Erythroblast (primary cell): Measurements from ENCODE around the gene OAS2.

Source experiments
- DNase-seq, 2 experiments: peaks; one replicate each; lab custom pipeline; 2025; lab: John Stamatoyannopoulos, UW
- GATA1 ChIP-seq: IDR thresholded peaks from 2 replicates; pipeline ENCODE4 v1.6.1; 2011; ENCODE audit warnings: low read depth, mild to moderate bottlenecking, control low read depth, low read length, moderate library complexity
- POLR2A ChIP-seq: IDR thresholded peaks from 2 replicates; pipeline ENCODE4 v1.6.1; 2011; ENCODE audit warnings: mild to moderate bottlenecking, low read length

OAS2 gene, protein sequence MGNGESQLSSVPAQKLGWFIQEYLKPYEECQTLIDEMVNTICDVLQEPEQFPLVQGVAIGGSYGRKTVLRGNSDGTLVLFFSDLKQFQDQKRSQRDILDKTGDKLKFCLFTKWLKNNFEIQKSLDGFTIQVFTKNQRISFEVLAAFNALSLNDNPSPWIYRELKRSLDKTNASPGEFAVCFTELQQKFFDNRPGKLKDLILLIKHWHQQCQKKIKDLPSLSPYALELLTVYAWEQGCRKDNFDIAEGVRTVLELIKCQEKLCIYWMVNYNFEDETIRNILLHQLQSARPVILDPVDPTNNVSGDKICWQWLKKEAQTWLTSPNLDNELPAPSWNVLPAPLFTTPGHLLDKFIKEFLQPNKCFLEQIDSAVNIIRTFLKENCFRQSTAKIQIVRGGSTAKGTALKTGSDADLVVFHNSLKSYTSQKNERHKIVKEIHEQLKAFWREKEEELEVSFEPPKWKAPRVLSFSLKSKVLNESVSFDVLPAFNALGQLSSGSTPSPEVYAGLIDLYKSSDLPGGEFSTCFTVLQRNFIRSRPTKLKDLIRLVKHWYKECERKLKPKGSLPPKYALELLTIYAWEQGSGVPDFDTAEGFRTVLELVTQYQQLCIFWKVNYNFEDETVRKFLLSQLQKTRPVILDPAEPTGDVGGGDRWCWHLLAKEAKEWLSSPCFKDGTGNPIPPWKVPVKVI

DNA sequence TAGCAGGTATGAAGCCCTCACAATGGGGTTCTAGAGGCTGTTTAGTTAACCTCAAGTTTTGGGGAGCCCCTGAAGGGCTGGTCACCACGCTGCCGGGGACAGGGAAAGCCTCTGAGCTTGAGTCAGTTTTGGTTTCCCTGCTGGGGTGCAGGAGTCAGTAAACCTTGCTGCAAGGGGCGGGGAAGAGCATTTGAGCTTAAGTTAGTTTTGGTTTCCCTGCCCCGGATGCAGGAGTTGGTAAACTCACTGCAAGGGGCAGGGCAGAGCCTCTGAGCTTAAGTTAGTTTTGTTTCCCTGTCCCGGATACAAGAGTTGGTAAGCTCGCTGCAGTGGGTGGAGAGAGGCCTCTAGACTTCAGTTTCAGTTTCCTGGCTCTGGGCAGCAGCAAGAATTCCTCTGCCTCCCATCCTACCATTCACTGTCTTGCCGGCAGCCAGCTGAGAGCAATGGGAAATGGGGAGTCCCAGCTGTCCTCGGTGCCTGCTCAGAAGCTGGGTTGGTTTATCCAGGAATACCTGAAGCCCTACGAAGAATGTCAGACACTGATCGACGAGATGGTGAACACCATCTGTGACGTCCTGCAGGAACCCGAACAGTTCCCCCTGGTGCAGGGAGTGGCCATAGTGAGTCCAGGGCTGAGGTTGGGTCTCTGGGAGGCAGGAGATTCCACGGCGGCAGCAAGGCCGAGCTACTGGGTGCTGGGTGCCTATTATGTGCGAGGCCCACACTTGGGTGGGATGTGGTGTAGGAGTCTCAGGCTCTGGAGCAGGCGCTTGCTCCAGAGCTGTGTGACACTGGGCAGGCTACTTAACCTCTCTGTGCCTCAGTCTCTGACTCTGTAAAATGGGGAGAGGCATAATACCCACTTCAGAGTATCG, at the start of gene OAS2:
Gene OAS2 (plus strand): TSS at position 357 of the 878 bp plus-strand sequence. CDS start 90 bp downstream, at position 447.
- TF ChIP-seq POLR2A (no peak), GATA1 (no peak)
- DNase-seq, result no peak

DNA sequence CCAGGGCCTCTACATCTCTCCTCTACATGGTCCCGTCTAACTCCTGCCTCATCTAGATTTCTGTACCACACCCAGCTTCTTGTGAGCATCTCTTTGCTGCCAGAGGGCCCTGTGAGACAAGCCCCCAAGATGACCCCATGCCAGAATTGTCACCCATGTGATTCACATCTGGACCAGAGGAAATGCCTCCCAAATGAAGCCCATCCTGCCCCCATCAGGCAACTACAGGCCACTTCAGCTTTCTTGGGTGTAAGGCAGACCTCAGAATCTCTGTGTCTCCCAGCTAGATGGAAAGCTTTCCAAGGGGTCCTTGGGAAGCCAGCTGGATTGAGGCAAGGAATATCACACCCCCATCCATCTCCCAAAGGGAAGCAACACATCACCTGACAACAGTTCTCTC, 49.3 kb upstream of the OAS2 start:
- no peak for DNase-seq
- TF ChIP-seq POLR2A (no peak), GATA1 (no peak)

DNA sequence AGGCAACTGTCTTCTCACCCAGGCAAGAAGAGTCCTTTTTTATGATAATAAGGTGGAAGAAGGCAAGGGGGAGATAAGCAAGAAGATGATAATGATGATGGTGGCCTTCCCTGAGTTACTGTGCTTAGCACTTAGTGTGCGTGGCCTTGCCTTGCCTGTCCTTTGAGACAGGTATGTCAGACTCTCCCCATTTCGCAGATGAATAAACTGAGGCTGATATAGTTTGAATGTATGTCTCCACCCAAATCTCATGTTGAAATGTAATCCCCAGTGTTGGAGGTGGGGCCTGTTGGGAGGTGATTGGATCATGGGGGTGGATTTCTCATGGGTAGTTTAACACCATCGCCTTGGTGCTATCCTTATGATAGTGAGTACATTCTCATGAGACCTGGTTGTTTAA, 48.6 kb upstream of the OAS2 start:
- no peak for DNase-seq
- TF ChIP-seq POLR2A (no peak), GATA1 (no peak)

DNA sequence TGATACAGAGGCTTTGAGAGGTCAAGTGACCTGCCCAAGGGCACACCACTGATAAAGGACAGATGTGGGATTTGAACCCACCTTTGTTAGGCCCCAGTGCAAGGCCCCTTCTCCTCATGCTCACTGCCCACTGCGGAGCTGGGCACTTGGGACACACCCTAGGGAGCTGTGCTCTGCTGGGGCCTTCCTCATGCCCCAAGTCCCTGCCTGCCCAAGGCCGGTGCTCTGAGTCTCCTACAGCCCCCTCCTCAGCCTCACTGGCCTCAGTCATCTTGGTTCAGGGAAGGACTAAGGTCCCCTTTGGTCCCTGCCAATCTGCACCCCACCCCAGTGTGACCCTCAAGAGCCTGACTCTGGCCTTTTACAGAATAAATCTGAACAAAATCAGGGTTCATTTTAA, 48.0 kb upstream of the OAS2 start:
- no peak for DNase-seq
- TF ChIP-seq POLR2A (no peak), GATA1 (no peak)

DNA sequence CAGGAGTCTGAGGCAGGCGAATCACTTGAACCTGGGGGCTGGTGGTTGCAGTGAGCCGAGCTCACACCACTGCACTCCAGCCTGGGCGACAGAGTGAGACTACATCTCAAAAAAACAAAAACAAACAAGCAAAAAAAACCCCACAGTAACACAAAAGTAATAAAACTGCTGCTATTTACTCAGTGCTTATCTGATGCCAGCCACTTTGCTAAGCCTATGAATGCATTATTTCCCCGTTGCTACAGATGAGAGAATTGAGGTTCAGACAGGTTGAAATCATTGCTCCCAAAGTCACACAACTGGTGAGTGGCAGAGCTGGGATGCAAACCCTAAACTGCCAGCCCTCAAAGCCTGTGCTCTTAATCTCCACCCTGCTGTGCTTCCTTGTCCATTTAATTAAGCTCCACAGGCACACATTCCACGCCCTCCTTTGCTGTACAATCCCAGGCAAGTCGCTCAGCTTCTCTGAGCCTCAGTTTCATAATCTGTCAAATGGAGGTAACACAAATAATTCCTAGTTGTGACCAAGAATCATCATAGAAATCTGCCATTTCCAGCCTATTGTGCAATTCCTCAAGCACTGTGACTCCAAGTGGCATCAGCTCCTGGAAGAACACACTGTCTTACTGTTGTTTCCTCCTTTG, 45.7 kb upstream of the OAS2 start:
- TF ChIP-seq GATA1, result no peak
- no peak for TF ChIP-seq POLR2A
- DNase-seq, result no peak

DNA sequence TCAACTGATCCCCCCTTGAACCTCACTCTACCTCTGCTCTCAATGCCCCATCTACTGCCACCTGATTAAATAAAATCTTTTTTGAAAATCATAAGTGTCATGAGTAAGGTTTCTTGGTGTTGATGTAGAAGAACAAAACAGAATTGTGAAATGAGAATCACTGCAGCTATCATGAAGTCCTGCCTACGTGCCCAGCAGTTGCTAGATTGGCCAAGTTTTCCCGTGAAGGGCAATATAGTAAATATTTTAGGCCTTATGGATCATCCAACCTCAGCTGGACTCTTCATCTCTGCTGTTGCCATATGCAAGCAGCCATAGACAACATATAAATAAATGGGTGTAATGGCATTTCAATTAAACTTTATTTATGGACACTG, 45.2 kb upstream of the OAS2 start:
- TF ChIP-seq POLR2A (no peak), GATA1 (no peak)
- no peak for DNase-seq

DNA sequence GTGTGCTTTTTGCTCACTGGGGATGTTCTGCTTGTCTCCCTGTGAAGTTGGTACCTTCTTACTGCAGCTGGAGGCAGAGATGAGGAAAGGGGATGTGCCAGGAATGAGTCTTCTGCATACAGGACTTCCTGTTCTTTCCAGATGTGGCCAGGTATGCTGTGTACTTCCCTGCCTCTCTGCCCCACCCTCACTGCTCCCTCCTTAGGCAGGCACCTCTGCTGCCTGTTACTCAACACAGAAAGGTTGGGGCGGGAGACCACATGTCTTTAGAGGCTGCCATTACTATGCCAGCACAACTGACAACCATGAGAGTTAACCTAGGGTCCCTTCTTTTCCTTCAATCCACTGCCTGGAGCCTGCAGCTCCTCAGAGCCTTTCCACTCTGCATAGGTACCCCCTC, 42.1 kb upstream of the OAS2 start:
- TF ChIP-seq GATA1 (no peak), POLR2A (no peak)
- DNase-seq, result no peak

DNA sequence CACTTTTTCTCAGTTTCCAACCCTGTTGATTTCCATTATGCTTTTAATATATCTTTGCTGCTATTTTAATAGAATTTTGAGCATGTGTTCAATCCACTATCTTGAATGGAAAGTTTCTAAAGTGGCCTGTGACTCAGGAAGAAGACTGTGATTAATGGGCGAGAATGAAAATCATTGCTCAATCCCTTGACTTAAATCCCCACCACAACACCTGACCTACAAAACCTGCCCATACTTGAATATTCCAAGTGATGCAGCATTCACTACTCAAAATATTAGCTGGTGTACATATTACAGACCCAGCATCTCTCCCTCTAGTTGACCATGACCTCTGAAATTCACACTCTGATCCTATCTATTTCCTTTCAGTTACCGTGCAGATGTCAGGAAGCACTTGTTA, 41.4 kb upstream of the OAS2 start:
- DNase-seq, result no peak

DNA sequence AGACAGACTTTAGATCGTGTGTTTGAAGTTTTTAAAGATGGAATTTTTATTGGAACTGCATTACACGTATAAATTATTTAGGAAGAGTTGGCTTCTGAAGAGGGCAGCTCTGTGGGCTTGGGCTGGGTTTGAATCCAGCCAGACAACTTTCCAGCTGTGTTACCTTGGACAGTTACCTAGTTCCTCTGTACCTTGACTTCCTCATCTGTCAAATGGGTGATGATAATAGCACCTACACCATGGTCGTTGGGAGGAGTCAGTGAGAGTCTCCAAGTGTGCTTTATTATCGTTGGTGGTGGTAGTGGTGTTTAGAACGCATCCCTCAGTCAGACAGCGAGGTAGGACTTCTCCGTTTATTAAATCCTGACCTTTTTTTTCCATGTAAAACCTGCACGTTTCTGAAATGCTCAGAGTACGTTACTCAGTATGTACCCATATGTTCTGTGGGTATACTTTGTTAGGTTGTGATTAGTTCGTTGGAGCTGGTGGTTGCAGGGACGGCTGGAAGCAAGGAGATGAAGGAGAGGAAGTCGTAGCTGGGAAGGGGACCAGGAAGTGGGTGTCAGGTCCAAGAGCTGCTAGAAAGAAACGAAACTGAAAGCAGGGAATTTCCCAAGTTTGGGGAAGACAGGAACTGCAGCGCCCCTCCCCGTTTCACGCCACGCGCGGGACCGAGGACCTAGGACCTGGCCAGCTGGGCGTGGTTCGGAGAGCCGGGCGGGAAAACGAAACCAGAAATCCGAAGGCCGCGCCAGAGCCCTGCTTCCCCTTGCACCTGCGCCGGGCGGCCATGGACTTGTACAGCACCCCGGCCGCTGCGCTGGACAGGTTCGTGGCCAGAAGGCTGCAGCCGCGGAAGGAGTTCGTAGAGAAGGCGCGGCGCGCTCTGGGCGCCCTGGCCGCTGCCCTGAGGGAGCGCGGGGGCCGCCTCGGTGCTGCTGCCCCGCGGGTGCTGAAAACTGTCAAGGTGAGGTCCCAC, 40.3 kb upstream of the OAS2 start, which contains the start of gene OAS3:
Gene OAS3 (plus strand): TSS at position 734 of the 979 bp plus-strand sequence. CDS start 57 bp downstream, at position 791.
- peak; percentile 38 to 58 for DNase-seq

More for the DNA sequence above, 41.4 kb upstream of the OAS2 start:
- no peak for TF ChIP-seq POLR2A
- no peak for TF ChIP-seq GATA1

DNA sequence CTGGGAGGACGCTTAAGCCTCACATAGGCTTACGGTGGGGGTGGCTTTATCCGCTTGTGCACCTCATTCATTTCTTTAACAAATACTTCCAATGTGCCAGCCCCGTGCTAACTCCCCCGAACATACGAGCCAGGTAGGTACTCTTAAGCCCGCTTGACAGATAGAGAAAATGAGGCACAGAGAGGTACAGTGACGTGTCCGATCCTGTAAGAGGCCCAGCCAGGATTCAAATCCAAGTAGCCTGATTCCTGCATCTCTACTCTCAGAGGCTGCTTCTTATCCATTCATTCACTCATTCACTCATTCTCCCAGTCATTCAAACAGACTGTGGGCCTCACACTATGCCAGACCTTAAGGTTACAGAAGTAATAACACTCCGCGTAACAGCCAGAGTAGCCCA, 39.6 kb upstream of the OAS2 start:
- TF ChIP-seq GATA1, result no peak
- TF ChIP-seq POLR2A, result no peak
- DNase-seq, result no peak

More for the DNA sequence above, 40.3 kb upstream of the OAS2 start, which contains the start of gene OAS3:
- TF ChIP-seq POLR2A (no peak), GATA1 (no peak)

DNA sequence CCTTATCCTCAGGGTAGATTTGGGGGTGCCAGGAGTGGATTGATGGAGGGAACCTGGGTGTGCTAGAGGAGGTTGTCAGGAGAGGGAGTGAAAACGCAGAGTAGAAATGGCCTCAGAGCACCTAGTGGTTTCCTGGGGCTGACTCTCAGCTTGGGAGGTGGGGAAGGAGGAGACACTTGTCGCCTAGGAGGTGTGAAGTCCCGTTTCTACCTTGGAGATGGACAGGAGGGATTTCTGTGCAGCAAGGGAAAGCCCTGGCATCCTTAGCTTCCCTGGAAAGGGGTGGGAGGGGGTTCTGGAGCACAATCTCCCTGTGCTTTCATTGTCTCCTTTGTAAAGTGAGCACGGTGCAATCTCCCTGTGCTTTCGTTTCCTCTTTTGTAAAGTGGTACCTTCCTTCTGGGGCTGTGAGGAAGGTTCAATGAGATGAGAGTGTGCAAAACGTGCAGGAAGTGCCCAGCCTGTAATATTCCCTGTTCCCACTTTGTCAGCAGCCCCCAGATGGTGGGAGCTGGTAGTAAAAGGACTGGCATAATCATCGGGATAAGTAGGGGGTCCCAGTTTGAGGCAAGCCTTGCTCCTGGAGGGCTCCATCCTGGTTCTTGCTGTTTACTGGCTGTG, 38.4 kb upstream of the OAS2 start:
- DNase-seq, result no peak
- TF ChIP-seq GATA1 (no peak), POLR2A (no peak)

DNA sequence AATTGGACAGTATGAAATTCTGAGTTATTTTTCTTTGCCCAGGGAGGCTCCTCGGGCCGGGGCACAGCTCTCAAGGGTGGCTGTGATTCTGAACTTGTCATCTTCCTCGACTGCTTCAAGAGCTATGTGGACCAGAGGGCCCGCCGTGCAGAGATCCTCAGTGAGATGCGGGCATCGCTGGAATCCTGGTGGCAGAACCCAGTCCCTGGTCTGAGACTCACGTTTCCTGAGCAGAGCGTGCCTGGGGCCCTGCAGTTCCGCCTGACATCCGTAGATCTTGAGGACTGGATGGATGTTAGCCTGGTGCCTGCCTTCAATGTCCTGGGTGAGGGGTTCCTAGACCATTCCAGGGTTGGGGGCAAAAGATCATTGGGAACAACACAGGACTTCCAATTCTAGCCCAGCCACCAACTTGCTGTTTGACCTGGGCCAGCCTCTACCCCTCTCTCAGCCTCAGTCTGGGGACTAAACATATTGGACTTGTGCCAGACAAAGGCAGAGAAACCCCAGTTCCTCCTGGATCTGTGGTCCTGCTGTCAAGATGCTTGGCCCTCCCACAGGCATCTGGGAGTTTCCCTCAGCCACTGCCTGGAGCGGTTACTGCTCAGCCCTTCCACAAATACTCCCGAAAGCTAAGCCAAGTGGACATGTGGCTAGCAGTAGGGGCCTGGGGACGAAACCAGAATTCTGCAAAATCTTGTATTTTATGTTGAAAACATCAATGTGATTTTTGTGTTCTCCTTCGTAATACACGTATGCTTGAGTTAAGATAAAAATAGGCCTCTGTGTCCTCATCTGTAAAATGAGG, 36.6 kb upstream of the OAS2 start:
- TF ChIP-seq GATA1, result no peak
- no peak for TF ChIP-seq POLR2A
- no peak for DNase-seq
